SU-DHL-6 (cell line): ENCODE data around the gene IPO9.

Source experiments
- H2AFZ ChIP-seq: fragments of 200-600 bp; sonication (generic); 2 replicates; pipeline ENCODE4 v1.6.1; 2014; ENCODE audit warnings: low read depth, mild to moderate bottlenecking, moderate library complexity, mixed read lengths, antibody characterized with exemption, low read length; ENCODE audit not compliant: severe bottlenecking
- H3F3A ChIP-seq: fragments of 200-600 bp; shearing (Covaris generic); 2 replicates; pipeline ENCODE4 v1.6.0; 2016; ENCODE audit warnings: antibody characterized with exemption, mild to moderate bottlenecking; ENCODE audit not compliant: insufficient read depth
- H3K27ac ChIP-seq: fragments of 200-600 bp; sonication (generic); 2 replicates; pipeline ENCODE4 v1.5.1; 2016; ENCODE audit warnings: low read depth, mild to moderate bottlenecking, low read length, moderate library complexity, mixed read lengths
- H3K27me3 ChIP-seq: fragments of 200-600 bp; sonication (generic), shearing (Covaris generic); 2 replicates; pipeline ENCODE4 v1.6.0; 2014; ENCODE audit warnings: mild to moderate bottlenecking, low read length
- H3K36me3 ChIP-seq: fragments of 200-600 bp; sonication (generic); 2 replicates; pipeline ENCODE4 v1.6.1; 2014; ENCODE audit warnings: mild to moderate bottlenecking, low read length, mixed read lengths
- H3K4me2 ChIP-seq: fragments of 300-600, 200-600 bp; shearing (Covaris generic), sonication (generic); 2 replicates; pipeline ENCODE4 v1.6.0; 2014; ENCODE audit warnings: low read length, low read depth, mild to moderate bottlenecking; ENCODE audit not compliant: poor library complexity, severe bottlenecking
- H3K4me3 ChIP-seq: fragments of 200-600 bp; sonication (generic); 2 replicates; pipeline ENCODE4 v1.5.1; 2014; ENCODE audit warnings: antibody characterized with exemption, low read length, mild to moderate bottlenecking, mixed read lengths; ENCODE audit not compliant: insufficient read depth, poor library complexity, severe bottlenecking
- H3K79me2 ChIP-seq: fragments of 200-600 bp; sonication (generic); 2 replicates; pipeline ENCODE4 v1.6.1; 2014; ENCODE audit warnings: mild to moderate bottlenecking, low read length, moderate library complexity; ENCODE audit not compliant: insufficient read depth
- H3K9ac ChIP-seq: fragments of 200-600 bp; sonication (generic); 2 replicates; pipeline ENCODE4 v1.7.0; 2014; ENCODE audit warnings: mild to moderate bottlenecking, low read length
- H3K9me2 ChIP-seq: fragments of 200-600 bp; sonication (generic); replicated peaks from 2 replicates; pipeline ENCODE4 v1.6.1; 2014; ENCODE audit warnings: low read length; ENCODE audit not compliant: insufficient read depth
- H3K9me3 ChIP-seq: fragments of 200-600 bp; sonication (generic); 2 replicates; pipeline ENCODE4 v1.6.1; 2014; ENCODE audit warnings: low read length, mixed read lengths; ENCODE audit not compliant: insufficient read depth
- H4K20me1 ChIP-seq: fragments of 200-600 bp; sonication (generic); 2 replicates; pipeline ENCODE4 v1.6.1; 2014; ENCODE audit warnings: low read depth, mild to moderate bottlenecking, antibody characterized with exemption, low read length, moderate library complexity, mixed read lengths
- CTCF ChIP-seq: fragments of 200-600 bp; sonication (generic); IDR thresholded peaks from one replicate; pipeline ENCODE4 v1.5.1; 2017; ENCODE audit warnings: antibody characterized with exemption, mild to moderate bottlenecking, low read length, moderate library complexity; ENCODE audit not compliant: insufficient read depth, poor library complexity, severe bottlenecking
- EZH2phosphoT487 ChIP-seq: fragments of 200-600 bp; sonication (generic), shearing (Covaris generic); conservative IDR thresholded peaks from 2 replicates; pipeline ENCODE4 v1.6.1; 2018; ENCODE audit warnings: mild to moderate bottlenecking, antibody characterized with exemption, low read length, moderate library complexity, mixed read lengths

The IPO9 gene

GRCh38 chr1:201930803-201931202, 101.8 kb downstream of the IPO9 start:
- Histone ChIP-seq H2AFZ (no peak overlapping the region), H3K27ac (no peak overlapping the region), H3K36me3 (no peaks in the 10 kb centered on the region), H3K9ac (no peak overlapping the region), H3F3A (no peaks in the 10 kb centered on the region), H3K9me2 (no peaks in the 10 kb centered on the region), H3K4me2 (no peak overlapping the region), H3K27me3 (no peaks in the 10 kb centered on the region), H3K79me2 (no peaks in the 10 kb centered on the region), H4K20me1 (no peaks in the 10 kb centered on the region), H3K4me3 (no peak overlapping the region), H3K9me3 (no peaks in the 10 kb centered on the region)
- TF ChIP-seq EZH2phosphoT487 (no peak), CTCF (no peak)
